HG02623 (cell line): ENCODE results near the gene LRCH1.
A peak's percentile ranks its signal among the peaks of the same experiment; 100 is the strongest.

ENCODE experiments used
- ATAC-seq: cut with Tn5 transposase; IDR thresholded peaks from one replicate; pipeline ENCODE4 v1.9.1; 2021; ENCODE audit warnings: moderate library complexity; ENCODE audit not compliant: unreplicated experiment

The LRCH1 gene

DNA sequence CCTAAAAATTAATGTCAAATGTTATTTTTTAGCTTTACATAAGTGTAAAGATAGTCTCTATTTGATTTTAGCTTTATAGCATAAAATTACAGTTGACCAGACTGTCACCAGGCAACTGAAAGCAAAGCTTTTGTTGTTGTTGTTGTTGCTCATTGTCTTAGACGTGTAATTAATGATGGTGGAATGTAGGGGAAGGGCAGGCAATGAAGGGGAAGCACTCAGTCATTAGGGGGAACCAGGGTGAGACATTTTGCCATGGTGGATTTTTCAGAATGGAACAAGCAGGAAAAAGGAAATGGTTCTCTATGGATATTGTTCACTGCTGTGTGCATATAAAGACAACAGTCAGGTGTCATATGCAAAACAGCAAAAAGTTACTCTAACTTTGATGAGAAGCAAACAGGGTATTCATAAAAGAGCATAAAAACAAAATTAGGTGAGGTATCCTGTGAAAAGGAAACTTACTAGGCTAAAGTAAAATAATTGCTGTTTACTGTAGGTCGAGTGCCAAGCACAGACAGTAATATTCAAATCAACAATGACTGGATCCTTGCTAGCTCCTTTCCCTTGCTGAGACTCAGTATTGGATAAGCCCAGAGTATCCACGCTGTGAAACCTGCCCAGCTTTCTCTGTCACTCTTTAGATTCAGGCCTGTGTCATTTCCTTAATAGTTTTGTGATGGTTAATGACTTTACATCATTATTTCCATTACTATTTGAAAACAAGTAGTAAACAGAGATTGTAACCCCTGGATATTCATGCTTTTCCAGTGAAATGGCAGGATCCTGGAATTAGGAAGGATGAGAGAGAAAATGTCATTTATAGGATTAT is 110.5 kb downstream of the LRCH1 start:
- ATAC-seq, result no peak

DNA sequence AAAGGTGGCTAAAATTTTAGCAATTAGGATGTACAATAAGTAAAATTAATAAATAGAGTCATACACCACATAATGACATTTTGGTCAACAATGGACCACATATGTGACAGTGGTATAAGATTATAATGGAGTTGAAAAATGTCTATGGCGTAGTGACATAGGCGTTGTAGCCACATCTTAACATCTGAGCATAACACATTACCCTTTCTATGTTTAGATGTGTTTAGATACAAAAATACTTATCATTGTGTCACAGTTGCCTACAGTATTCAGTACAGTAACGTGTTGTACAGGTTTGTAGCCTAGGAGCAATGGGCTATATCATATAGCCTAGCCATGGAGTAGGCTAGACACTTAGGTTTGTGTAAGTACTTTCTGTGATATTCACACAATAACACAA is 111.2 kb downstream of the LRCH1 start:
- ATAC-seq, result no peak

DNA sequence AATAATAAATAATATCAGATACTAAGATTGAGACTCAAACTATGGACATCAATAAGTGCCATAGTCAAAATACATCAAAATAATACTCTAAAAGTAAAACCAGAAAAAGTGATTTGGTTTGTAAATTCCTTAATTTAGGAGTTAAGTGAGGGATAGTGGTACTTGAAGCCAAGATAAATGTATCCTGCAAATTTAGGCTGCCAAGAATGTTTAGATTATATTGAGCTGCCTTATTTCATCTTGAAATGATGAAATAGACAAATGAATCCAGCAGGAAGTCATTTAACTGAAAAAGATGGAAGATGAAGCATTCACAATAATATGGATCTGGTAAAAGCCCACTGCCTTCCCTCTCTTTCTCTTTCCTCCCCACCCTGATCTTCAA is 112.3 kb downstream of the LRCH1 start:
- no peak for ATAC-seq

- ATAC-seq, result no peak
Measured at GRCh38 chr13:46665633-46666482, 112.9 kb downstream of the LRCH1 start.

DNA sequence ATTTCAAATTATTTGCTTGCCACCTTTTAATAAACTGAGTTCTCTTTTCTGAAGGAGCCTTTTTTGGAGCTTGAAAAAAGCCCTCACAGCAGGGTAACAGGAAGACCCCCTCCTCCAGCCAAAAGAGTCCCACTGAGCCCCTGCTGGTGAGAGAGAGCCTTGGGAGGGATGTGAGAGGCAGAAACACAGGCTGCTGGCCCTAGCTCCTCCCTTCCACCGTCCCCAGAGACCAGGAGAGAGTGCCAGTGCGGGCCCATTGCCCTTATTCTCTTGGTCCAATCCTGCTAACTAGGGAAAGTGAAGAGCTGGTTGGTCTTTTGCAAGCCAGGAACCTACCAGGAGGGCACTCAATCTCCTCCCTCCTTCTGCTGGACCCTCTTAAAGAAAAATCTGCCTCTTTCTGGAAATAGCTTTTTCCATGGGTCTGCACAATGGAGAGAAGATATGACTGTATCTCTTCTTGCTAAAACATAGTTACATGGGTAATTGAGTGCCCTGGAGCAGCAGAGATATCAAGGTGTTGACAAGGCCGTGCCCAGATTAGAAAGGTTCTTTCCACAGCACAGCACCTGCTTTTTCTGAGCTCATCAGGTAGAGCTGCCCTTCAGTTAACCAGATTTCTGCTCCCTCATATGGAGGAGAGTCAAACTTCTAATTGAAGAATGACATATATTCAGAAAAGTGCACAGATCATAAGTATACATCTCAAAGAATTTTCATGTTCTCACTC is 113.9 kb downstream of the LRCH1 start:
- ATAC-seq, result no peak

DNA sequence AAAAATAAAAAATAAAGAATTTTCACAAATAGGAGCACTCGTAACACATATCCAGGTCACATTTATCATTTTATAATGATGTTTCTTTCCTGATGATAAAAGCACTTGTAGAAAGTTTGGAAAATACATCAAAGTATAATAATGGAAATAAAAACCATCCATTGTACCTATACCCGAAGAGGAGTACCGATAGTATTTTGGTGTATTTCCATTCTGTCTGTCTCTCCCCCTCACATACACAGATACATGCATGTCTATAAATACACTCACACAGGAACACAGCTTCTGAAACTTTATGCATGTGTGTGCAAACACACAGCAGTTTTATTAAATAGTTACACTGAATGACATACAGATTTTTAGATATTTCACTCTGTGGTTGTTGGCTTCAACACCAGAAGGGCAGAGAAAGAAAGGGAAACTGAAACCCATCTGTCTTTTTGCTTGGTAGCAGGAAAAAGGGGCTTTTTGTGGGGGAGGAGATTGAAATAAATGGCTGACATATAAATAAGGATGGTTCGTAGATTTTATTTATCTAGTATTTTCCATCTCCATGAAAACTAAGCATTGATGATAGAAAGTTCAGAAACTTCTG is 114.8 kb downstream of the LRCH1 start:
- peak; percentile 43 for ATAC-seq

DNA sequence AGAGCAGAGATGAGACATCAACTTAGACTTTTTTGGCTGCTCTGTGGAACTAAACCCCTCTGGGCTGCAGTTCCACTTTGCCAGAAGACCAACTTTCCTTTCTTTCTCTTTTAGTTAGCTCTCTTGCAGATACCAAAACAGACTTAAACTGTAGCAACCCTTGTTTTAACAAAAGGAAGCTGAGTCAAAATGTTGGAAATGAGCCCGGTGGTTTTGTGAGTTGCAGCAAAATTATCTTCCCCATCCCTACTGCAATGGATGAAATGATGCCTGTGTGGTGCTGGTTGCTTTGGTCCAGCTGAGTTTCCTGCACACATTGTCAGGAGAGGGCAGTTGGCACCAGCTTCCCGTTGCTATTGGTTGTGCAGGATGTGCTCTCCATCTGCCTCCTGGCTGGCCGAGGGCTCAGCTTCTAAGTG is 115.3 kb downstream of the LRCH1 start:
- peak; percentile 14 for ATAC-seq

GRCh38 chr13:46668931-46669525 is 116.1 kb downstream of the LRCH1 start:
- no peak for ATAC-seq

DNA sequence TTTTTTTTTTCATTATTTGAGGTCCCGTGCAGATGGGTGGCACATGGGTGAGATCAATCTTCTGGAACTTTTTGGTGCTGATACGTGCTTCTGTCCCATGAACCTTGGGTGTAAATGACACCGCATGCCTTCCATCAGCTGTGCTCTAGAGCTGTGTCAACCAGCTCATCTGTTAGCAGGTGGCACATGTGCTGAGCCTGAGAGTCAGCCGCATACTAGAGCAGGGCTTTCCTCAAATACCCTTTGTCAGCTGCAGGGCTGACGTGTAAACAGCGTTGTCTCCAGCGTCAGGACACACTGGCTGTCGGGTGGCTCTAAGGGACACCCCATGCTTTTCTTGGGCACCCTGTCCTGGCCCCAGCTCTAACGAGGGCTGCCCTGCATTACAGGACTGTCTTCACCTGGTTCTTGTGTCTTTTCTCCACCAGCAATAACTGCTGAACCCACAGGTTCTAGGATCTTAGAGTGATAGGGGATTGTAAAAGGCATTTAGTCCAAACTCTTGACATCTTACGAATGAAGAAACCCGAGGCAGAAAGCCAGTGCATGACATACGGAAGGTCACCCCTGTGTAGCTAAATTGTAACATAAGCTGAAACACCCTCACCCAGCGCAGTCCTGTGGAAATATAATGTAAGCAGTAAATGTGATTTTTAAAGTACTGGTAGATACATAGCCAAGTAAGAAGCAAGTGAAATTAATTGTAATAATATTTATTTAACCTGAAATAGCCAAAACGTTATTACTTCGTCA is 119.5 kb downstream of the LRCH1 start:
- ATAC-seq, result no peak

DNA sequence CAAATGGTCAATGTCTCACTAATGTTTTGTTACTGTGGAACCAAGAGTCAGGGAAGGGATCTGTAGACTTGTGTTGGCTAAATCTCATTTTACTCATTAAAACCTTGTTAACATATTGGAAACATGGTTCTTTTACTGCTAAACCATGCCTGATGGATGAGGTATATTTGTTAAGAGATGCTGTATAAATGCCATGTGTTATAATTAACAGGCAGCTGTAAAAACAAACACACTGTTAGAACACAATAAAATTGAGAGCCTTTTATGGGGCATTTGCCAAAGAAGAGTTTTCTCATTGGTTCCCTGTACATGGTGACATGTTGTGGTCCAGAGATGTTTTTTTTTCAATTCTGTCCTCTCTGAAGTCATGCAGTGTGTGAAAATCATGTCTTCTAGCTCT is 122.0 kb downstream of the LRCH1 start:
- no peak for ATAC-seq

DNA sequence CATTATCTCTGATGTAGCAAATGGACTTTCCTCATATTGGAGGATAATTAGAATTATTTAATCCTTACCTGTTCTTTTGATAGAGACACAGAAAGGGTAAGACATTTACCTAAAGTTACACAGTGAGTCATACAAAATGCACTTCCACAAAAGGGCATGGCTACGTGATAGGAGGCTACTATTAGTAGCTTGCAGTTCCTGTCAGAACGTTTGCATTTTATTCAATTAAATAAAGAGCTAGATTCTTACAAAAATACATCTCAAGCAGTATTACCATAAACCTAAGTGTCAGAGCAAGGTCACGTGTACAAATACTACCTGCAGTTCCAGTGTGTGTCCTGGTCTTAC is 123.4 kb downstream of the LRCH1 start:
- ATAC-seq, result no peak

- peak; percentile 80 for ATAC-seq
Measured at GRCh38 chr13:46679369-46680120, 126.6 kb downstream of the LRCH1 start.

DNA sequence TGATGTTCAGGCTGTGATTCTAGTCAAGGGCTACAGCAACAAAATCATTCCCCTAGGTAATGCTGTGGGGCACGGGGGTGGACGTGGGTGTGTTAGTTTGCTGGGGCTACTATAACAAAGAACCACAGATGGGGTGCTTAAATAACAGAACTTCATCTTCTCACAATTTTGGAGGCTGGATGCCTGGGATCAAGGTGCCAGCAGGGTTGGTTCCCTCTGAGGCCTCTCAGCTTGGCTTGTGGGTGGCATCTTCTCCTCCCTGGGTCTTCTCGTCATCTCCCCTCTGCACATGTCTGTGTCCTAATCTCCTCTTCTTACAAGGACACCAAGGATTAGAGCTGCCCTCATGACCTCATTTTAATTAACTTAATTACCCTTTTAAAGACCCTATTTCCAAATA is 129.0 kb downstream of the LRCH1 start:
- ATAC-seq, result no peak

- ATAC-seq, result no peak
Measured at GRCh38 chr13:46682707-46683106, 129.7 kb downstream of the LRCH1 start.

- ATAC-seq, result no peak
Measured at GRCh38 chr13:46683676-46684260, 130.8 kb downstream of the LRCH1 start.

DNA sequence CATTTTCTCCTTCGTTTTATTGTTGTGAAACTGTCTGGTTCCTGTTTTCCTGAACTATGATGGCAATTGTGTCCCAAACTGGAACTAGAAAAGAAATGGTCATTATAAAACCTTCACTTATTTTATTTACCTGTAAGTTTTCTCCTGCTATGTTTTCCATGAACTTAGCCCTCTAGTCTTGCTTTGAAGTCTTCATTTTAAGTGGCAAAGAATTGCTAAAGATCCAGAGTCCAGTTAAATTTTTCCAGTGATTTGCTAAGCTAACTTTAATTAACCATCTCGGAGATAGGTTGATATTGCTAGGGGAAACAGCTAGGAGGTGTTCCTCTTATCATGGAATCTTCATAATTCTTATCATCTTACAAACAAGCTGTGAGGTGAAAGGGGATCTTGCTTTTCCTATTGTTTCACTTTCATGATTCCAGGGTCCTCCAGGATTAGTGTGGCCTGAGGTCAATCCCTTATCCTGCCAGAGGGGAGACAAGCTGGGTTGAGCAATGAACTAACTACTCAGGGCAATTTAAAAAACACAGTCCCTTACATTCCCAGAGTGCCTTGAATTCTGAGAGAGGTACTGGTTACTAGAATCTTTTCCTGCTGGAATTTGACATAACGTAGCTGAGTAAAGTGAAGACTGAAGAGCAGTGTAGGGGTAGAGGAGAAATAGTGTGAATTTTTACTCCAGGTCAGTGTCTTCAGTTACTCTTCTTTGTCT is 131.5 kb downstream of the LRCH1 start:
- no peak for ATAC-seq

GRCh38 chr13:46685006-46685730 is 132.2 kb downstream of the LRCH1 start:
- no peak for ATAC-seq

DNA sequence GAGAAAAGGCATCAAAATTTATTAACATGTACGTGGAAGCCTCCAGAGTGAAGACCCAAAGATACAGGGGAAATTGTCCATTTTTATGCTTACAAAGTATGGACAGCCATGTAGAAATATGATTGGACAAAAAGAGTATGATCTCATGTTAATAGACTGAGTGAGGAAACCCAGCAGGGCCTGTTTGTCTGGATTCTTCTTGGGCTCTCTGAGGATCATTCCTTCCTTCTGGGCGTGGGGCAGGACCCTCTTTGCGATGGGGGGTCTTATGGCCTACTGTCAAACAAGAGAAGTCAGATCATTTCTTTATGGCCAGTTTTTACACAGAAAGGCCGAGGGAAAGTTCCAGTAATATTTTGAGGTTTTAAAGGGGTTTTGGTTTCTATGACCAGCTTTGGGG is 133.2 kb downstream of the LRCH1 start:
- ATAC-seq, result no peak
